SK-N-SH (cell line): ENCODE measurements around the gene RBM47. TPM values are rescaled to one million over a fixed set of nuclear protein-coding genes. Genes with fewer than 3 reads are reported as not detected.

ENCODE experiments used
- CTCF ChIA-PET: fragments of 300-600, 350-600 bp; formaldehyde crosslinking; extraction: SDS; loops from one replicate; lab custom pipeline; 2021; lab: Yijun Ruan, JAX
- POLR2A ChIA-PET: fragments of 350-600 bp; sonication (Branson Sonifier 250); formaldehyde crosslinking; extraction: SDS; loops from one replicate; lab custom pipeline; 2020; ENCODE audit warnings: antibody characterized with exemption, inconsistent platforms; lab: Yijun Ruan, JAX
- DNase-seq: peaks from one replicate; pipeline ENCODE4 v3.0.0; 2012
- H2AFZ ChIP-seq: fragments of 200-600 bp; sonication (generic); 2 replicates; pipeline ENCODE4 v1.8.1; 2016; ENCODE audit warnings: antibody characterized with exemption, mild to moderate bottlenecking, low read depth
- H3F3A ChIP-seq: fragments of 200-600 bp; sonication (generic); replicated peaks from 2 replicates; pipeline ENCODE3; 2016; ENCODE audit warnings: antibody characterized with exemption, mild to moderate bottlenecking; ENCODE audit not compliant: insufficient read depth
- H3K27ac ChIP-seq, 2 experiments: fragments of 200-500 bp in 1 of 2; fragments of 200-600 bp in 1 of 2; sonication (Bioruptor generic) in 1 of 2; sonication (generic), shearing (Covaris generic) in 1 of 2; 2 replicates each; pipeline versions ENCODE4 v1.5.1 to v1.6.1; 2014 to 2016; ENCODE audit warnings: low read depth in 2 of 2, inconsistent platforms in 1 of 2, low read length in 1 of 2, mild to moderate bottlenecking in 1 of 2, mixed read lengths in 1 of 2
- H3K27me3 ChIP-seq: fragments of 200-600 bp; sonication (generic), shearing (Covaris generic); 2 replicates; pipeline ENCODE4 v1.6.1; 2016; ENCODE audit warnings: mixed run types; ENCODE audit not compliant: insufficient read depth
- H3K36me3 ChIP-seq, 2 experiments: fragments of 200-500 bp in 1 of 2; fragments of 200-600 bp in 1 of 2; sonication (Bioruptor generic) in 1 of 2; sonication (generic) in 1 of 2; replicated peaks in 1 of 2; 2 replicates each; pipeline versions ENCODE3 to v1.5.1; 2014 to 2016; ENCODE audit warnings: low read length in 1 of 2, mild to moderate bottlenecking in 1 of 2; ENCODE audit not compliant: insufficient read depth in 2 of 2, control insufficient read depth in 1 of 2
- H3K4me1 ChIP-seq, 2 experiments: fragments of 200-500 bp in 1 of 2; fragments of 200-600 bp in 1 of 2; sonication (Bioruptor generic) in 1 of 2; sonication (generic), shearing (Covaris generic) in 1 of 2; 2 replicates each; pipeline versions ENCODE4 v1.5.1 to v1.6.1; 2014 to 2016; ENCODE audit warnings: low read depth in 1 of 2, low read length in 1 of 2, mixed run types in 1 of 2; ENCODE audit not compliant: insufficient read depth in 2 of 2, control insufficient read depth in 1 of 2
- H3K4me2 ChIP-seq: fragments of 200-600 bp; sonication (generic), shearing (Covaris generic); 2 replicates; pipeline ENCODE4 v1.6.1; 2017; ENCODE audit warnings: mixed run types
- H3K4me3 ChIP-seq, 2 experiments: fragments of 200-500 bp in 1 of 2; fragments of 200-600 bp in 1 of 2; sonication (Bioruptor generic) in 1 of 2; sonication (generic), shearing (Covaris generic) in 1 of 2; 2 replicates each; pipeline versions ENCODE4 v1.5.1 to v1.8.1; 2014 to 2016; ENCODE audit warnings: low read depth in 2 of 2, inconsistent platforms in 1 of 2, low read length in 1 of 2, mild to moderate bottlenecking in 1 of 2, mixed read lengths in 1 of 2, moderate library complexity in 1 of 2
- H3K79me2 ChIP-seq: fragments of 200-600 bp; sonication (generic); 2 replicates; pipeline ENCODE4 v1.8.1; 2017; ENCODE audit warnings: mild to moderate bottlenecking; ENCODE audit not compliant: insufficient read depth
- H3K9ac ChIP-seq: fragments of 200-600 bp; sonication (generic); 2 replicates; pipeline ENCODE4 v1.6.1; 2017; ENCODE audit warnings: mixed run types
- H3K9me2 ChIP-seq: fragments of 200-600 bp; sonication (generic); 2 replicates; pipeline ENCODE4 v1.6.1; 2017; ENCODE audit warnings: mixed run types
- H3K9me3 ChIP-seq: fragments of 200-600 bp; sonication (generic); 2 replicates; pipeline ENCODE4 v1.6.1; 2017; ENCODE audit warnings: mixed run types, mild to moderate bottlenecking, moderate library complexity
- H4K20me1 ChIP-seq: fragments of 200-600 bp; sonication (generic); 2 replicates; pipeline ENCODE4 v1.6.1; 2017; ENCODE audit warnings: mild to moderate bottlenecking, mixed run types; ENCODE audit not compliant: insufficient read depth
- CHD2 ChIP-seq: fragments of 150-350 bp; IDR thresholded peaks from 2 replicates; pipeline ENCODE4 v1.6.1; 2018; ENCODE audit warnings: low read length; ENCODE audit not compliant: partially characterized antibody
- EP300 ChIP-seq, 2 experiments: IDR thresholded peaks; 2 replicates each; pipeline versions ENCODE4 v1.4.0 to v1.6.1; 2012; ENCODE audit warnings: borderline replicate concordance in 1 of 2, low read depth in 1 of 2, low read length in 1 of 2
- EZH2phosphoT487 ChIP-seq: fragments of 200-600 bp; sonication (generic); IDR thresholded peaks from 2 replicates; pipeline ENCODE4 v1.6.1; 2017; ENCODE audit warnings: low read depth, mixed run types, mild to moderate bottlenecking, antibody characterized with exemption, moderate library complexity, borderline replicate concordance
- FOSL2 ChIP-seq: IDR thresholded peaks from 2 replicates; pipeline ENCODE4 v1.4.0; 2012; ENCODE audit warnings: low read depth, mild to moderate bottlenecking, moderate library complexity, borderline replicate concordance
- FOXJ3 ChIP-seq: sonication (generic); formaldehyde crosslinking; IDR thresholded peaks from 2 replicates; pipeline ENCODE4 v1.5.1; 2020; ENCODE audit warnings: mild to moderate bottlenecking, missing genetic modification reagents
- GATA2 ChIP-seq: sonication (generic); formaldehyde crosslinking; IDR thresholded peaks from 2 replicates; pipeline ENCODE4 v1.5.0; 2020; ENCODE audit warnings: mild to moderate bottlenecking, missing genetic modification reagents
- JUND ChIP-seq: IDR thresholded peaks from 2 replicates; pipeline ENCODE4 v1.4.0; 2012
- MEF2A ChIP-seq: IDR thresholded peaks from 2 replicates; pipeline ENCODE4 v1.4.0; 2012; ENCODE audit warnings: low read depth, borderline replicate concordance
- MXI1 ChIP-seq: IDR thresholded peaks from 2 replicates; pipeline ENCODE4 v1.6.1; 2012; ENCODE audit warnings: mild to moderate bottlenecking, low read depth, low read length, improper control_type of control experiment
- NFIC ChIP-seq: IDR thresholded peaks from 2 replicates; pipeline ENCODE4 v1.4.0; 2012; ENCODE audit warnings: borderline replicate concordance
- RCOR1 ChIP-seq: fragments of 150-350 bp; IDR thresholded peaks from 2 replicates; pipeline ENCODE4 v1.6.1; 2017; ENCODE audit warnings: antibody characterized with exemption, low read length
- RXRA ChIP-seq: IDR thresholded peaks from 2 replicates; pipeline ENCODE4 v1.4.0; 2012; ENCODE audit warnings: low read depth, mild to moderate bottlenecking, borderline replicate concordance
- TCF12 ChIP-seq: IDR thresholded peaks from 2 replicates; pipeline ENCODE4 v1.4.0; 2012
- TEAD4 ChIP-seq: IDR thresholded peaks from 2 replicates; pipeline ENCODE4 v1.4.0; 2012; ENCODE audit warnings: mild to moderate bottlenecking, borderline replicate concordance; ENCODE audit not compliant: insufficient read depth
- YY1 ChIP-seq: IDR thresholded peaks from 2 replicates; pipeline ENCODE4 v1.4.0; 2012; ENCODE audit warnings: low read depth, mild to moderate bottlenecking
- WGBS: methylation state at CpG from one replicate; pipeline ENCODE4 v1.1.6; 2017; ENCODE audit warnings: low lambda C conversion rate; 5-methylcytosine and 5-hydroxymethylcytosine counted together
- polyA plus RNA-seq, 3 experiments: library from polyadenylated mRNA; depleted of rRNA; stranded (reverse); fragments of >200 nt; gene quantifications; 2 replicates each; pipeline ENCODE4 v1.2.3, GENCODE V29; 2012
- TF ChIP-seq, protein P1 (sequence below): fragments of 200-600 bp; sonication (generic); IDR thresholded peaks from 2 replicates; pipeline ENCODE4 v1.6.1; 2017; ENCODE audit warnings: antibody characterized with exemption, mild to moderate bottlenecking, moderate library complexity
- TF ChIP-seq, protein P2 (sequence below): IDR thresholded peaks from 2 replicates; pipeline ENCODE4 v1.4.0; 2012; ENCODE audit warnings: low read depth
- TF ChIP-seq, protein P3 (sequence below): IDR thresholded peaks from 2 replicates; pipeline ENCODE4 v1.4.0; 2012; ENCODE audit warnings: low read depth, borderline replicate concordance

RBM47 gene
- polyA plus RNA-seq, 1 of the 3 experiments (the other 2 are of a cell fraction): 6.8 TPM

DNA sequence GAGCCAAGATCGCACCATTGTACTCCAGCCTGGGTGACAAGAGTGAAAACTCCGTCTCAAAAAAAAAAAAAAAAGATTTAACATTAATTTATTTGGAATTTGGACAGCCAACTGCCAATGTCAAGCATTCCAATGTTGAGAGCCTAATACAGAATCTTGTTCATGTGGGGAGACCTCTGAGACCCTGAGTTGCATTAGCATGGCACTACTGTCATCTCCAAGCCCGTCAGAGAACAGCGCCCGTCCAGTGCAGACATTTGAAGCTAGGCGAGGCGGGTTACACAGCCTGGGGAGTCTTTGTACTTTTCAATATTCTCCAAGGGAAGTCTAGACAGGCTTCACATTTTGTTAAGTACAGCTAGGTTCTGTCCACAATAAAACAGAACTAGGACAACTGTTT is 167.8 kb downstream of the RBM47 start:
- H3K27ac ChIP-seq: no peak overlapping the region
- no peak overlapping the region for H3K4me2 ChIP-seq
- TF ChIP-seq FOSL2 (no peak), RCOR1 (no peak), JUND (no peak), MEF2A (no peak), CHD2 (no peak)
- H3K9me3 ChIP-seq: no peaks in the 10 kb centered on the region
- no peak overlapping the region for H2AFZ ChIP-seq
- no peak overlapping the region for H3K4me3 ChIP-seq
- WGBS: 97% methylated on average over 7 of the region's 7 CpGs
- H4K20me1 ChIP-seq: no peaks in the 10 kb centered on the region
- H3K9me2 ChIP-seq: no peaks in the 10 kb centered on the region
- DNase-seq: no peak
- H3K4me1 ChIP-seq: no peaks in the 10 kb centered on the region
- H3K9ac ChIP-seq: no peak overlapping the region
- H3K79me2 ChIP-seq: no peaks in the 10 kb centered on the region
- no peaks in the 10 kb centered on the region for H3K27me3 ChIP-seq
- H3F3A ChIP-seq: no peaks in the 10 kb centered on the region
- ChIA-PET CTCF (no interaction called here), POLR2A (no interaction called here)
- no peaks in the 10 kb centered on the region for H3K36me3 ChIP-seq

DNA sequence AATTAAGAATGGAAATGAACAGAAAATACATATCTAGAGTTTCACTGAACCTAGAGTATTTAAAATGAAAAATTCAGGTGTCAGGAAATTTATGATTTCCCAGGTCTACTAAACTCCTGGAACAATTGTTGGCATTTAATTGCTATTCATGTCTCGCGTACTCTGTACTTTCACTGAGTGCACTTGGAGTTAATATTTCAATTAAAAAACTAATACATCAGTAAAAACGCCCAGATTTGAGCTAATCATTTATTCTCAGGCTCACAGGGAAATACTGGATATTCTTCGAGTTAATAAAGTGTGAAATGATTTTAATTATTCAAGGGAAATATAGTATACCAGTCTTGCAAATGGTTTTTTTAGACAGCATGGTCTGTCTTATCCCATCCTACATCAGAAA is 168.6 kb downstream of the RBM47 start:
- H3F3A ChIP-seq: no peaks in the 10 kb centered on the region
- no peaks in the 10 kb centered on the region for H3K9me2 ChIP-seq
- no peaks in the 10 kb centered on the region for H3K9me3 ChIP-seq
- H4K20me1 ChIP-seq: no peaks in the 10 kb centered on the region
- no peak overlapping the region for H2AFZ ChIP-seq
- TF ChIP-seq NFIC (no peak), TEAD4 (no peak), MEF2A (no peak), EP300 (IDR thresholded peaks at IDR 0.05; ENCODE audit: borderline replicate concordance in 1 of 2, low read depth in 1 of 2, low read length in 1 of 2) (no peak), FOSL2 (no peak), MXI1 (no peak), GATA2 (no peak), RXRA (no peak), TCF12 (no peak), EZH2phosphoT487 (no peak), FOXJ3 (CRISPR knock-in tag) (no peak), JUND (no peak), YY1 (no peak)
- TF ChIP-seq, protein P1, sequence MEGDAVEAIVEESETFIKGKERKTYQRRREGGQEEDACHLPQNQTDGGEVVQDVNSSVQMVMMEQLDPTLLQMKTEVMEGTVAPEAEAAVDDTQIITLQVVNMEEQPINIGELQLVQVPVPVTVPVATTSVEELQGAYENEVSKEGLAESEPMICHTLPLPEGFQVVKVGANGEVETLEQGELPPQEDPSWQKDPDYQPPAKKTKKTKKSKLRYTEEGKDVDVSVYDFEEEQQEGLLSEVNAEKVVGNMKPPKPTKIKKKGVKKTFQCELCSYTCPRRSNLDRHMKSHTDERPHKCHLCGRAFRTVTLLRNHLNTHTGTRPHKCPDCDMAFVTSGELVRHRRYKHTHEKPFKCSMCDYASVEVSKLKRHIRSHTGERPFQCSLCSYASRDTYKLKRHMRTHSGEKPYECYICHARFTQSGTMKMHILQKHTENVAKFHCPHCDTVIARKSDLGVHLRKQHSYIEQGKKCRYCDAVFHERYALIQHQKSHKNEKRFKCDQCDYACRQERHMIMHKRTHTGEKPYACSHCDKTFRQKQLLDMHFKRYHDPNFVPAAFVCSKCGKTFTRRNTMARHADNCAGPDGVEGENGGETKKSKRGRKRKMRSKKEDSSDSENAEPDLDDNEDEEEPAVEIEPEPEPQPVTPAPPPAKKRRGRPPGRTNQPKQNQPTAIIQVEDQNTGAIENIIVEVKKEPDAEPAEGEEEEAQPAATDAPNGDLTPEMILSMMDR: no peak
- TF ChIP-seq, protein P2, sequence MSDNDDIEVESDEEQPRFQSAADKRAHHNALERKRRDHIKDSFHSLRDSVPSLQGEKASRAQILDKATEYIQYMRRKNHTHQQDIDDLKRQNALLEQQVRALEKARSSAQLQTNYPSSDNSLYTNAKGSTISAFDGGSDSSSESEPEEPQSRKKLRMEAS: no peak
- TF ChIP-seq, protein P3, sequence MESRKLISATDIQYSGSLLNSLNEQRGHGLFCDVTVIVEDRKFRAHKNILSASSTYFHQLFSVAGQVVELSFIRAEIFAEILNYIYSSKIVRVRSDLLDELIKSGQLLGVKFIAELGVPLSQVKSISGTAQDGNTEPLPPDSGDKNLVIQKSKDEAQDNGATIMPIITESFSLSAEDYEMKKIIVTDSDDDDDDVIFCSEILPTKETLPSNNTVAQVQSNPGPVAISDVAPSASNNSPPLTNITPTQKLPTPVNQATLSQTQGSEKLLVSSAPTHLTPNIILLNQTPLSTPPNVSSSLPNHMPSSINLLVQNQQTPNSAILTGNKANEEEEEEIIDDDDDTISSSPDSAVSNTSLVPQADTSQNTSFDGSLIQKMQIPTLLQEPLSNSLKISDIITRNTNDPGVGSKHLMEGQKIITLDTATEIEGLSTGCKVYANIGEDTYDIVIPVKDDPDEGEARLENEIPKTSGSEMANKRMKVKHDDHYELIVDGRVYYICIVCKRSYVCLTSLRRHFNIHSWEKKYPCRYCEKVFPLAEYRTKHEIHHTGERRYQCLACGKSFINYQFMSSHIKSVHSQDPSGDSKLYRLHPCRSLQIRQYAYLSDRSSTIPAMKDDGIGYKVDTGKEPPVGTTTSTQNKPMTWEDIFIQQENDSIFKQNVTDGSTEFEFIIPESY: no peak
- DNase-seq: no peak
- no peaks in the 10 kb centered on the region for H3K4me1 ChIP-seq
- H3K4me2 ChIP-seq: no peak overlapping the region
- CTCF ChIA-PET: interaction anchor here (0.6 kb wide), 1 partner anchor 26 kb away, joined by 3 read pairs; no protein-coding TSS in a partner anchor
- no peak overlapping the region for H3K27ac ChIP-seq
- H3K79me2 ChIP-seq: no peaks in the 10 kb centered on the region
- H3K36me3 ChIP-seq: no peaks in the 10 kb centered on the region
- POLR2A ChIA-PET: no interaction called here
- 77% methylated on average over 4 of the region's 4 CpGs for WGBS
- no peak overlapping the region for H3K9ac ChIP-seq
- no peaks in the 10 kb centered on the region for H3K27me3 ChIP-seq
- no peak overlapping the region for H3K4me3 ChIP-seq
